ENCODE results near the gene EFNA2.

DNA sequence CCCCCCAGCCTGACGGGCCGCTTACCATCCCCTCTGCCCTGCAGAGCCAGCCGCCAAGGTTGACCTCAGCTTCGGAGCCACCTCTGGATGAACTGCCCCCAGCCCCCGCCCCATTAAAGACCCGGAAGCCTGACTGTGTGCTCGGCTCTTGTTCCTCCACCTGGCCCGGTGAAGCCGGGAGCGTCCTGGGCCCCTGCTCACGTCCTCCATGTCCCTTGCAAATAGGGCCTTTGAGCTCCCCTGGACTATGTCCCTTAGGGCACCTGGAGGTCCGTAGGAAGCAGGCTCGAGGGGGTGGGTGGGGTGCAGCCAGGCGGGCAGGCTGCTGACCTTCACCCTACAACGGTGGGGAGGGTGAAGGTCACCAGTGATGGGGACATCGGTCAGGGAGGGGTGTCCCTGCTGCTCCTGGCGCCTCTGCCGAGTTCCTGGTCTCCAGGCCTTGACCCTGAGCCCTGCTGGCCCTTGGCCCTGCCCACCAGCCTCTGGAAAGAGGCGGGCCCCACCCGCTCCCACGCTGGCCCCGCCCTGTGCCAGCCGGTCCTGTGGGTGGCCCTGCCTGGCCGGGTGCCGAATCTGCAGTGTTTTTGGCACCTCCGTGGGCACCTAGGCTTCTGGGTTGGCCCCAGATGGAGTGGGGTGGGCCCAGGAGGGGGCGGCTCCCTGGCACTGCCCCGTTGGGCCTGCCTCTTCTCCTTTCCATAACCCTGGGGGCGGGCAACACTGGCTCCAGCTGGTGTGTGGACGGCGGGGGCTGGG, 40.8 kb upstream of the EFNA2 start:
- TF ChIP-seq, protein P1, sequence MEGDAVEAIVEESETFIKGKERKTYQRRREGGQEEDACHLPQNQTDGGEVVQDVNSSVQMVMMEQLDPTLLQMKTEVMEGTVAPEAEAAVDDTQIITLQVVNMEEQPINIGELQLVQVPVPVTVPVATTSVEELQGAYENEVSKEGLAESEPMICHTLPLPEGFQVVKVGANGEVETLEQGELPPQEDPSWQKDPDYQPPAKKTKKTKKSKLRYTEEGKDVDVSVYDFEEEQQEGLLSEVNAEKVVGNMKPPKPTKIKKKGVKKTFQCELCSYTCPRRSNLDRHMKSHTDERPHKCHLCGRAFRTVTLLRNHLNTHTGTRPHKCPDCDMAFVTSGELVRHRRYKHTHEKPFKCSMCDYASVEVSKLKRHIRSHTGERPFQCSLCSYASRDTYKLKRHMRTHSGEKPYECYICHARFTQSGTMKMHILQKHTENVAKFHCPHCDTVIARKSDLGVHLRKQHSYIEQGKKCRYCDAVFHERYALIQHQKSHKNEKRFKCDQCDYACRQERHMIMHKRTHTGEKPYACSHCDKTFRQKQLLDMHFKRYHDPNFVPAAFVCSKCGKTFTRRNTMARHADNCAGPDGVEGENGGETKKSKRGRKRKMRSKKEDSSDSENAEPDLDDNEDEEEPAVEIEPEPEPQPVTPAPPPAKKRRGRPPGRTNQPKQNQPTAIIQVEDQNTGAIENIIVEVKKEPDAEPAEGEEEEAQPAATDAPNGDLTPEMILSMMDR (IDR thresholded peaks at IDR 0.05): no peak
- TF ChIP-seq POLR2A (IDR thresholded peaks at IDR 0.05) (no peak), EP300 (IDR thresholded peaks at IDR 0.05) (peak in 1 of 2 donors; percentile 32)
